Gastrocnemius medialis (tissue), 4 donors: ENCODE data around the gene DNASE1L3. TPM values are rescaled to one million over a fixed set of nuclear protein-coding genes. Genes with fewer than 3 reads are reported as not detected.

Source experiments
- ATAC-seq, 2 donors: fragments of 150-250 bp; one replicate each; pipeline ENCODE4 v1.9.1; 2016
- DNase-seq, 2 donors: peaks; one replicate each; pipeline ENCODE4 v3.0.0-alpha.2; 2019
- H3K27ac ChIP-seq, 4 donors: fragments of 200-600 bp; sonication (generic); 1 replicate in 1 of 4; 2 replicates in 3 of 4; pipeline ENCODE4 v1.5.1; 2016 to 2018; ENCODE audit warnings: mild to moderate bottlenecking in 2 of 4, moderate library complexity in 1 of 4
- H3K27me3 ChIP-seq, 3 donors: fragments of 200-600 bp; sonication (generic) in 2 of 3; 1 replicate in 1 of 3; 2 replicates in 2 of 3; pipeline versions ENCODE4 v1.5.1 to v1.6.0; 2016 to 2019; ENCODE audit warnings: mild to moderate bottlenecking in 1 of 3, moderate library complexity in 1 of 3
- H3K36me3 ChIP-seq, 2 donors: fragments of 200-600 bp; sonication (generic) in 1 of 2; one replicate each; pipeline ENCODE4 v1.5.1; 2017 to 2018
- H3K4me1 ChIP-seq, 2 donors: fragments of 200-600 bp; sonication (generic) in 1 of 2; one replicate each; pipeline ENCODE4 v1.5.1; 2016 to 2017; ENCODE audit warnings: mild to moderate bottlenecking in 2 of 2
- H3K4me3 ChIP-seq, 4 donors: fragments of 200-600 bp; sonication (generic) in 3 of 4; 1 replicate in 1 of 4; 2 replicates in 3 of 4; pipeline ENCODE4 v1.5.1; 2016 to 2019; ENCODE audit warnings: mild to moderate bottlenecking in 2 of 4
- H3K9me3 ChIP-seq, 3 donors: fragments of 200-600 bp; sonication (generic) in 2 of 3; 1 replicate in 1 of 3; 2 replicates in 2 of 3; pipeline ENCODE4 v1.5.1; 2016 to 2019
- CTCF ChIP-seq, 5 experiments: fragments of 450-650 bp in 3 of 5; fragments of 200-600 bp in 2 of 5; sonication (generic) in 2 of 5; IDR thresholded peaks in 4 of 5; conservative IDR thresholded peaks in 1 of 5; 1 replicate in 4 of 5; 2 replicates in 1 of 5; pipeline ENCODE4 v1.5.1; 2016 to 2019; ENCODE audit warnings: antibody characterized with exemption in 5 of 5, mild to moderate bottlenecking in 3 of 5, moderate library complexity in 3 of 5
- POLR2A ChIP-seq, 2 donors: fragments of 450-650 bp; IDR thresholded peaks; one replicate each; pipeline ENCODE4 v1.6.1; 2017; ENCODE audit warnings: antibody characterized with exemption in 2 of 2, mild to moderate bottlenecking in 2 of 2, moderate library complexity in 2 of 2
- in situ Hi-C, 4 donors: fragments of 200-750 bp; cut with MboI; loops; one replicate each; pipeline versions ENCODE4 v1.15.0 to v1.8.0; 2017; ENCODE audit warnings: low sequenced_read_pairs in 4 of 4
- intact Hi-C: fragments of 100-400 bp; cut with DNase I; formaldehyde crosslinking; loops from one replicate; pipeline ENCODE4 v1.15.1; 2023; ENCODE audit warnings: low total_unique reads
- total RNA-seq, 4 donors: library from RNA; depleted of rRNA; stranded (reverse); fragments of >200 nt; gene quantifications; one replicate each; pipeline versions ENCODE4 v1.1.0 to v1.2.3, GENCODE V29; 2016

DNASE1L3 gene
- total RNA-seq, 4 donors from 2014 or later: 0.29 to 0.42 TPM; not detected in 2

GRCh38 chr3:58241306-58242044, 30.7 kb upstream of the DNASE1L3 start:
- H3K9me3 ChIP-seq: no peaks in the 10 kb centered on the region
- ATAC-seq: no peak
- H3K4me3 ChIP-seq: no peak overlapping the region
- TF ChIP-seq POLR2A (IDR thresholded peaks at IDR 0.05) (no peak), CTCF (IDR thresholded peaks at IDR 0.05 in 4 of 5, conservative IDR thresholded peaks at IDR 0.05 in 1 of 5) (no peak)
- DNase-seq: no peak
- H3K27me3 ChIP-seq: no peaks in the 10 kb centered on the region
- H3K27ac ChIP-seq: peak overlapping the region in 1 of 4 donors; percentile 37
- peaks cover 9 to 14% of the 10 kb centered on the region in 2 donors for H3K4me1 ChIP-seq
- in situ Hi-C loops (no loop called here), intact Hi-C loops (no loop called here)
- H3K36me3 ChIP-seq: no peaks in the 10 kb centered on the region

GRCh38 chr3:58238830-58239229, 28.1 kb upstream of the DNASE1L3 start:
- Histone ChIP-seq H3K4me1 (peaks cover 9 to 14% of the 10 kb centered on the region in 2 donors), H3K36me3 (no peaks in the 10 kb centered on the region), H3K9me3 (no peaks in the 10 kb centered on the region), H3K4me3 (peak overlapping the region; percentile 68 to 96 (median 76)), H3K27ac (peak overlapping the region in 2 of 4 donors; percentile 76 to 87), H3K27me3 (no peaks in the 10 kb centered on the region)
- ATAC-seq: no peak
- in situ Hi-C loops: loop anchor here in 1 of 4 donors (10.0 kb wide), 1 partner anchor 66 kb away; the partner anchor contains the start of genes HTD2 and RPP14
- TF ChIP-seq CTCF (IDR thresholded peaks at IDR 0.05 in 4 of 5, conservative IDR thresholded peaks at IDR 0.05 in 1 of 5) (no peak), POLR2A (IDR thresholded peaks at IDR 0.05) (no peak)
- intact Hi-C loops: loop anchor here (5.0 kb wide), 2 partner anchors 193 to 253 kb away; partner anchors contain the start of genes KCTD6 and PDHB
- DNase-seq: no peak

GRCh38 chr3:58237941-58238681, 27.3 kb upstream of the DNASE1L3 start:
- ATAC-seq: peak; percentile 69 to 77
- Histone ChIP-seq H3K9me3 (no peaks in the 10 kb centered on the region), H3K27ac (peak overlapping the region; percentile 76 to 87 (median 86)), H3K4me1 (peaks cover 9 to 14% of the 10 kb centered on the region in 2 donors), H3K36me3 (no peaks in the 10 kb centered on the region), H3K4me3 (peak overlapping the region; percentile 68 to 96 (median 76)), H3K27me3 (no peaks in the 10 kb centered on the region)
- intact Hi-C loops (loop anchor here (1.0 to 5.0 kb wide), 3 partner anchors 68 to 254 kb away; partner anchors contain the start of genes HTD2, KCTD6, PDHB and RPP14), in situ Hi-C loops (loop anchor here in 1 of 4 donors (10.0 kb wide), 1 partner anchor 67 kb away; the partner anchor contains the start of genes HTD2 and RPP14)
- peak in 1 of 2 donors; percentile 5 for TF ChIP-seq POLR2A (IDR thresholded peaks at IDR 0.05)
- TF ChIP-seq CTCF (IDR thresholded peaks at IDR 0.05 in 4 of 5, conservative IDR thresholded peaks at IDR 0.05 in 1 of 5): no peak
- DNase-seq: peak; percentile 22 to 55

GRCh38 chr3:58237238-58237940, 26.6 kb upstream of the DNASE1L3 start, which contains the start of gene ABHD6:
ABHD6 (plus strand) TSS chr3:58237792; CDS start chr3:58256587, 18,795 bp downstream.
- H3K27me3 ChIP-seq: no peaks in the 10 kb centered on the region
- in situ Hi-C loops (loop anchor here in 1 of 4 donors (10.0 kb wide), 1 partner anchor 67 kb away; the partner anchor contains the start of genes HTD2 and RPP14), intact Hi-C loops (loop anchor here (1.0 to 5.0 kb wide), 3 partner anchors 69 to 255 kb away; partner anchors contain the start of genes HTD2, KCTD6, PDHB and RPP14)
- H3K36me3 ChIP-seq: no peaks in the 10 kb centered on the region
- ATAC-seq (peak; percentile 91 to 94), DNase-seq (peak; percentile 49 to 51)
- H3K9me3 ChIP-seq: no peaks in the 10 kb centered on the region
- TF ChIP-seq CTCF (IDR thresholded peaks at IDR 0.05 in 4 of 5, conservative IDR thresholded peaks at IDR 0.05 in 1 of 5) (peak in 4 of 5 experiments; percentile 18 to 47 (median 40)), POLR2A (IDR thresholded peaks at IDR 0.05) (peak; percentile 31 to 37)
- H3K27ac ChIP-seq: peak within 1 kb of the TSS; percentile 76 to 87 (median 86)
- H3K4me3 ChIP-seq: peak within 1 kb of the TSS; percentile 68 to 96 (median 76)
- H3K4me1 ChIP-seq: peaks cover 9 to 14% of the 10 kb centered on the region in 2 donors
